Measurements from ENCODE around the gene ARHGAP12.

- TF ChIP-seq, protein P1, sequence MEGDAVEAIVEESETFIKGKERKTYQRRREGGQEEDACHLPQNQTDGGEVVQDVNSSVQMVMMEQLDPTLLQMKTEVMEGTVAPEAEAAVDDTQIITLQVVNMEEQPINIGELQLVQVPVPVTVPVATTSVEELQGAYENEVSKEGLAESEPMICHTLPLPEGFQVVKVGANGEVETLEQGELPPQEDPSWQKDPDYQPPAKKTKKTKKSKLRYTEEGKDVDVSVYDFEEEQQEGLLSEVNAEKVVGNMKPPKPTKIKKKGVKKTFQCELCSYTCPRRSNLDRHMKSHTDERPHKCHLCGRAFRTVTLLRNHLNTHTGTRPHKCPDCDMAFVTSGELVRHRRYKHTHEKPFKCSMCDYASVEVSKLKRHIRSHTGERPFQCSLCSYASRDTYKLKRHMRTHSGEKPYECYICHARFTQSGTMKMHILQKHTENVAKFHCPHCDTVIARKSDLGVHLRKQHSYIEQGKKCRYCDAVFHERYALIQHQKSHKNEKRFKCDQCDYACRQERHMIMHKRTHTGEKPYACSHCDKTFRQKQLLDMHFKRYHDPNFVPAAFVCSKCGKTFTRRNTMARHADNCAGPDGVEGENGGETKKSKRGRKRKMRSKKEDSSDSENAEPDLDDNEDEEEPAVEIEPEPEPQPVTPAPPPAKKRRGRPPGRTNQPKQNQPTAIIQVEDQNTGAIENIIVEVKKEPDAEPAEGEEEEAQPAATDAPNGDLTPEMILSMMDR (IDR thresholded peaks at IDR 0.05): peak in 2 of 4 experiments; percentile 34 to 45
- TF ChIP-seq POLR2AphosphoS5 (IDR thresholded peaks at IDR 0.05): no peak
Observed at GRCh38 chr10:31927884-31928548, 615 bp downstream of the ARHGAP12 start.

Data from prostate gland (tissue), 2 donors.